GM20000 (cell line): ENCODE data around the gene TRIO.

ENCODE experiments used
- DNase-seq: peaks from one replicate; pipeline ENCODE4 v3.0.0; 2012; ENCODE audit warnings: low spot score
- TF ChIP-seq, protein P1 (sequence below): IDR thresholded peaks from 2 replicates; pipeline ENCODE4 v1.5.1; 2012; ENCODE audit warnings: mild to moderate bottlenecking, control low read depth; ENCODE audit errors: extremely low read depth, missing control alignments

TRIO gene

DNA sequence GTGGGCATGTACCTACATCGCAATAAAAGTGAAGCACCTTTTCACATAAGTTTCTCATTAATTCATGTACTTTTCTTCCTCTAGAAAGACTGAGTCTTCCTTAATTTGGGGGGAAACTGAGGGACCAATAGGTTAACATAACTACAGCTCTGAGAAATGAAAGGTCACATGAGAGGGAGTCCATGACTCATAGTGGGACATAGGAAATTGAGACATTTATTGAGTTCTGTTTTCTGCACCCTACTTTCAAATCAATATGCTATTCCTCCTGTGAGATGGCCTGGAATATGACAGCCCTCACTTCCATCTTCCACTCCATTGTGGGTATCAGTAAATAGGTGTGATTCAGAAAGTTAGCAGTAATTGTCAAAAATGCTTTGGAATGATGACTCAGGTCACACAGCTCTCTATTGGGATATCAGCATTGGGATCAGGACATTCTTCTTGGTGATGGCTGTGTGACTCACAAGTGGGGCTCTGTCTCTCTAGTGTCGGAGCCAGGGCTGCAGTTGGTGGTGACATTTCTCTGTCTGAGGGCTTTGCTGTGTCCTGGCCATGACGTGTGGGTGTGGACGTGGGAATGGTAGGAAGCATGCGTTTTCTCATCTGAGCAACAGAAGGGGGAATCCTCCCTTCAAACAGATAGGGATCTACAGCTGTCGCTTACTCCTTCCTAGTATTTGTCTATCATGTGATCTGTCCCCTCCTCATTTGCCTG, 125.0 kb downstream of the TRIO start:
- TF ChIP-seq, protein P1, sequence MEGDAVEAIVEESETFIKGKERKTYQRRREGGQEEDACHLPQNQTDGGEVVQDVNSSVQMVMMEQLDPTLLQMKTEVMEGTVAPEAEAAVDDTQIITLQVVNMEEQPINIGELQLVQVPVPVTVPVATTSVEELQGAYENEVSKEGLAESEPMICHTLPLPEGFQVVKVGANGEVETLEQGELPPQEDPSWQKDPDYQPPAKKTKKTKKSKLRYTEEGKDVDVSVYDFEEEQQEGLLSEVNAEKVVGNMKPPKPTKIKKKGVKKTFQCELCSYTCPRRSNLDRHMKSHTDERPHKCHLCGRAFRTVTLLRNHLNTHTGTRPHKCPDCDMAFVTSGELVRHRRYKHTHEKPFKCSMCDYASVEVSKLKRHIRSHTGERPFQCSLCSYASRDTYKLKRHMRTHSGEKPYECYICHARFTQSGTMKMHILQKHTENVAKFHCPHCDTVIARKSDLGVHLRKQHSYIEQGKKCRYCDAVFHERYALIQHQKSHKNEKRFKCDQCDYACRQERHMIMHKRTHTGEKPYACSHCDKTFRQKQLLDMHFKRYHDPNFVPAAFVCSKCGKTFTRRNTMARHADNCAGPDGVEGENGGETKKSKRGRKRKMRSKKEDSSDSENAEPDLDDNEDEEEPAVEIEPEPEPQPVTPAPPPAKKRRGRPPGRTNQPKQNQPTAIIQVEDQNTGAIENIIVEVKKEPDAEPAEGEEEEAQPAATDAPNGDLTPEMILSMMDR, result no peak
- DNase-seq, result no peak

DNA sequence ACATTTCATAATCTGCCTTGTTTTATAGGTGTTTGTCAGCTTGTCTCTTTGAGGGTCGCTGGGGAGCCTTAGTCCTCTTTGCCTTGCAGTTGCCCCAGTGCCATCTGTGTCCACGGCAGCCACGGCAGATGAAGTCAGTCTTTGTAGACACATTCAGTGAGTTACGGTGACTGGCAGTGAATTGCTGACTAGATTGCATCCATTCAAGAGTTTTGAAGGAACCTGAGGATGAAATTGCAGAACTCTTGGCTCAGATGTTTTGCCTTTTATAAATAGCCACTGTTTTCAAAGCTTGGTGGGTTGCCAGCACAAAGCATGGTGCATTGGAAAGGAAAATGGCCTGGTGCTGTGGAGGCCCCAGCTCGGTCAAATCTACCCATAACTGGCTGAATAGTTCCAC, 125.6 kb downstream of the TRIO start:
- TF ChIP-seq, protein P1, result no peak
- DNase-seq, result no peak

DNA sequence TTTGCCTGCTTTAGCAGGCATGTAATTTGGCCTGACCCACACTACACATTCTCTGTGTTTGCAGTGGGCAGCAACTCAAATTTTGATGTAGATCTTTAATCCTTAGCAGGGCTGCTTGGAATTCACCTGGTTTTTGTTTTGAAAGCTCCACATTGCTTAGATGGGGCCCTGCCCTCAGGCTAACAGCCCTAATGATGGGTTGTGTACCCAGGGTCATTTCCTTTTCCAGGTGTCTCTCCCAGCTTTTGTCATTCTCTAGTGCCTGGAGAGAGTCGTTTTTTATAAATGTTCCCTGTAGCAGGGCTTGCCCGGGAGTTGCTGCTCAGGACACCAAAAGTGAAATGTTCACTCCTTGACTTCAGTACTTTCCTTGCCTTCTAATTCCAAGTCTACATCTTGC, 126.3 kb downstream of the TRIO start:
- DNase-seq, result no peak
- TF ChIP-seq, protein P1, result no peak

DNA sequence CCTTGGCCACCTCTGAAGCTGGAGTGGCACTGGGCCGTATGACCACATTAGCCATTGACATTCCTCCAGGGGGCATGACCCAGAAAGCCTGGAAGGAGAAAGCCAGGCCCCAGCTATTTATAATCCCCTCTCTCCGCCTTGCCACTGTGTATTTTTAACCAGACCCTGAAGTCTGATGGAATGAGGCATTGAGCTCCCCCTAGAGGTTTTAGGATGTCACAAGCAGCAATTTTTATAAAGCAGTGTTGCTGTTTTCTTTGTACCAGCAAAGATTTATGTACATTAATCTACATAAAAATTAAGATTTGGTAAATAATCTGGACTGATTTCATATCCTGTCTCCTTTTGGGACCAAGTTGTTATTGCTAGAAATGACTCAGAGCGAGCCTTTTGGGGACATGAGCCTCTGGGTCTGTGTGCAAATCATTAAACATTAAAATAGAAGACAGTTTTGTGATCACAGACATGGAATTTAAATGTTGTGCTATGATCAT, 127.1 kb downstream of the TRIO start:
- TF ChIP-seq, protein P1, result peak; percentile 21
- DNase-seq, result peak; percentile 55

DNA sequence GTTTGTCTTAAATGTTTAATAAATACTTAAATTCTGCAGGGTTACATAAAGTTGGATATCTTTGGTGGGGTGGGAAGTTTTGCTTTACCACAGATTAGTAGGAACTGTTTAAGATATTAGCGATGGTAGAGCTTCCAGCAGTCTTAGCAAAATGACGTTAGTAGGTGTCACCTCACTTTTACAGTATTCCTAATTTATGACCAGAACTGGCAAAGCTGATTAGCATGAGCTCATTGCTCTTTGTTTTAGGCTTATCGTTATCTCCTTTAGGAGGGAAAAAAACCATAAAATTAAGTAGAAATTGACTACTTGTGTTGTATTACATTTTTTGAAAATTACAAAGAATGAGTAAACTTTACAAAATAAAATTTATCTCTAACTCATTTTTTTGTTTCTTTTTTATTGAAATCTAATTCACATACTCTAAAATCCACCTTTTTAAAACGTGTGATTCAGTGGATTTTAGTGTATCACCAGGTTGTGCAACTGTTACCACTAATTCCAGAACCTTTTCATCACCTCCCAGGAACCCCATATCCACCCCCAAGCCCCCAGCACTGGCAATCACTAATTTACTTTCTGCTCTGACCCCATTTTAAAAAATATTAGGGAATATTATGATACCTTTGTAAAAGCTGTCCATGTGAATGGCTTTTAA, 129.5 kb downstream of the TRIO start:
- TF ChIP-seq, protein P1, result no peak
- no peak for DNase-seq

DNA sequence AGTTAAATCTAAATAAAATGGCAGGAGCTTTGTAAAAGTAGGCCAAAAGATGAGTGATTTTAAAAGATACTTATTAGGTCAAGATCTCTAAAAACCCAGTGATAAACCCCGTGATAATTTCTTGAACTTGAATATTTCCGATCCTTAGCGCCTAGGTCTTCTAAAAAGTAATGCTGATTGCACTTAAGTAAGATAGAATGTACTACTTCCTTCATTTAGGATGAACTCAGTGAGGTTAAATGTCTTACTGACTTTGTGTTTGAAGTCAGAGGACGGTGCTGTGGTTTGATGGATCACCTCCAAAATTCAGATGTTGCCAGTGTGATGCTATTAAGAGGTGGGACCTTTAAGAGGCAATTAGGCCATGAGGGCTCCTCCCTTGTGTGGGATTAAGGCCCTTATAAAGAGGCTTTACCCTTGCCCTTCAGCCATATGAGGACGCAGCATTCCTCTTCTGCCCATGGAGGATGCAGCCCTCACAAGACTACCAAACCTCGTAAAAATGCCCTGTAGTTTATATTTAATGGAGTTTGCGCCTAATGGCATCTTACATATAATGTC, 130.1 kb downstream of the TRIO start:
- TF ChIP-seq, protein P1, result no peak
- no peak for DNase-seq

DNA sequence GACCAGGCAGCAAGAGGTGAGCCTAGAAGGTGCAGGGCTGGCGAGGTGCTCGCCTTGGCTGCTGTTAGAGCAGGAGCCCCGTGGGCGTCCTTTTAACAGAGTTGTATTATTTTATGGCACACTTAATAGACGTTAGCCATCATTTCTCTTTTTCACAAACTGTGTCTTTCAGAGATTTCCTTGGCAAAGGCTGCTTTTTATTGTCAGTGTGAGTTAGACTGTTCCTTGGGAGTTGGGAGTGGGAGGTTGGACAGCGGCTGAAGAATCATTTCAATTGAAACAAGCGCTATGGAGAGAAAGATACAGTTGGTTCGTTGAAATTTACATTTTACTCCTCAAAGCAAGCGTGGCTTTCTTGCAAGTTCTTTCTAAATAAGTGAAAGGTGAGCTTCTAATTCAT, 133.2 kb downstream of the TRIO start:
- no peak for DNase-seq
- TF ChIP-seq, protein P1, result no peak
